HG03108 (cell line): ENCODE results near the gene NPS.

Source experiments
- ATAC-seq: cut with Tn5 transposase; IDR thresholded peaks from one replicate; pipeline ENCODE4 v1.9.1; 2021; ENCODE audit warnings: moderate library complexity; ENCODE audit not compliant: unreplicated experiment

NPS gene, protein sequence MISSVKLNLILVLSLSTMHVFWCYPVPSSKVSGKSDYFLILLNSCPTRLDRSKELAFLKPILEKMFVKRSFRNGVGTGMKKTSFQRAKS

DNA sequence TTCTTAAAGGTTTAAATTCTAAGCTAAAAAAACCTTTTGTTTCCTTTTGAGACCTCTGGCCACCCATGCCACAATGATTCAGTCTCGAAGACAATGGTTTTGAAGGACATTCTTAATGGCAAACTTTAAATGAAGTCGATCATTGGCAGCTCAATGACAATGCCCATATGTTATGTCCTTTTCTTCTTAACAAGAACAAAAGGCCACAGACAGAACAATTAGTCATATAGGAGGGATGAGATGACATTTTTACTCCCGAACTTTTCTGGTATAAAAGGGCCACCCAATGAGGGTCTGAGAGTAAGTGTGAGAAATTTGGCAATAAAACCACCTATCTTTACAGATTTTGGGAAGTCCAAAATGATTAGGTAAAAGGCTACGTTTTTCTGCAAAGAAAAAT, at the start of gene NPS:
Gene NPS, plus strand, starts transcription at position 301 of the 400 bp plus-strand sequence. Its CDS starts 60 bp downstream, at position 361.
- no peak for ATAC-seq

DNA sequence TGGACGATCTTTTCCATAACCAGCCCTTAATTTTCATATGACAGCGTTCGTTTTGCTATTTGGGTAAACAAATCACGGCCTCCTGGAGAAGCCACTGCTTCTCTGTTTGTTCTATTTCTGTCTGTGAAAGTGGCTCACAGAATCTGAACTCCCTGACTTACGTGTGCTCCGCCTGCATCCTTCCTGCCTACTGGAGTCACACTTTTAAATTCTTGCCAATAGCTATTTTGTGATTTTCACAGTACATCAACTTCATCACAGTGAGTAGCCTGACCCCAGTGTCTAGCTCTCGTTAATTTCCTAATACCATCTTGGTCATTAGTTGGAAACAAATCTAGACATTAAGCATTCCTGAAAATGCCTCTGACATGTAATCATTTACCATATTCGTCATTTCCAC, 49.0 kb upstream of the NPS start:
- ATAC-seq = no peak

DNA sequence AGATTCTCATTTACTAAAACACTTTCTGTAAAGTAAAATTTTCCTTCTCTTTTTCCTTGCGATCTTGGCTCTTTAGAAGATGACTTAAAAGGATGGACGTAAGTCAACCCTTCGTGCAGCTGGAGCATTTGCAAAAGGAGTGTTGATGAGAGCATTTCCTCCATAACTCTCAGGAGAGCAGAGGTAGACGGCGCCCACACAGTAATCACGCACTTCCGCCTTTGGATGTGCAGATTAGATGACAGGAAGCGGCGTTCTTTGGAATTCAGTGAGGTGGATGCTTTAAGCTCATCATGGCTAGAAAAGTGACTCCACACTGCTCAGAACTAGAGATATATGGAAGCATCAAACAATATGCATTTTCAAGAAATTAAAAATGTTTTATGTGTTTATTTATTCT, 43.0 kb upstream of the NPS start:
- no peak for ATAC-seq

DNA sequence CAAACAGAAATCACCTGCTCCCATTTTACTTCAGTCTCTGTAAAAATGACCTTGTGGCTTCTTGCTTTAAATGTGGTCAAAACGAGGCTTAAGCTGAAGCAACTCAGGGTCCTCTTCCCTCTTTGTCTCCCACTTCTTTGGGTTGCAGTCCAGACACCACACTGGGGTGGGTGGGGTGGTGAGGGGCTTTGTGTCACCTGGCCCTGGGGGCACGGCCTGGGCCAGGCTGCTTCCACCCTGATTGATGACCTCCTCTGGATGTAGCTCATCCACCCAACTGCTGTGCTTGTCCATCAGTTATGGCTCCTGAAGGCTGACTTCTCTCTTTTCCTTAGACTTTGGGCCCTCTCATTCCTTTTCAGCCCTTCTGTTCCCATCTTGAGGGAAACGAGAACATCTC, 26.8 kb upstream of the NPS start:
- no peak for ATAC-seq

DNA sequence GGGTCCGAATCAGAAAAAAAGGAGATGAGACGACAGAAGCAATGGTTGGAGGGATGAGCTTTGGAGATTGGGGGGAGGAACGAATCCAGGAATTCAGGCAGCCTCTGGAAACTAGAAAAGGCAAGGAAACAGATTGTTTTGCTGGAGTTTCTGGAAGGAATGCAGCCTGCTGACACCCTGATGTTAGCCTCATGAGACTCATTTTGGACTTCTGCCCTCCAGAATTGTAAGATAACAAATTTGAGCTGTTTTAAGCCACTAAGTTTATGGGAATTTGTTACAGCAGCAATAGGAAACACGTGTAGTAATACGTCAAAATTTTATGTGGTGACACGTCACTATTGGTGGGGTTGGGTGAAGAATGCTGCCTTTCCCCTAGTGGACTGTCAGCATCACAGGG, 25.6 kb upstream of the NPS start:
- ATAC-seq = no peak

DNA sequence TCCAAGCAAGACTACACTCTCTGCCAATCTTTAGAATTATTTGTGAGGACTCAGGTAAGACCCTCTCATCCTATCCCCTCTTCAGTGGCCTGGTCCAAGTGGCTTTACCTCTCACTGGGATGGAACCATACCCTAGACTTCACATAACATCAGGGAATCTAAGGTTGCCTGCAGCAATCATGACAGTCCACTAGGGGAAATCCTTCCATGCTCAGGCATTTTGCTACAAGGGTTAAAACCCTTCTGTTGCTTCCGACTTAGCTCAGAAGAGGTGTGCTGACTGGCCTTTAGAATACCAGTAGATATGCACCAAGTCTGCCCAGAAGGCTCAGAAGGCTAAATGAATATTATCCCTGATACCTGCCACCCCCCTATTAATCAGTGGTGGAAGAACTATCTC, 24.9 kb upstream of the NPS start:
- no peak for ATAC-seq

DNA sequence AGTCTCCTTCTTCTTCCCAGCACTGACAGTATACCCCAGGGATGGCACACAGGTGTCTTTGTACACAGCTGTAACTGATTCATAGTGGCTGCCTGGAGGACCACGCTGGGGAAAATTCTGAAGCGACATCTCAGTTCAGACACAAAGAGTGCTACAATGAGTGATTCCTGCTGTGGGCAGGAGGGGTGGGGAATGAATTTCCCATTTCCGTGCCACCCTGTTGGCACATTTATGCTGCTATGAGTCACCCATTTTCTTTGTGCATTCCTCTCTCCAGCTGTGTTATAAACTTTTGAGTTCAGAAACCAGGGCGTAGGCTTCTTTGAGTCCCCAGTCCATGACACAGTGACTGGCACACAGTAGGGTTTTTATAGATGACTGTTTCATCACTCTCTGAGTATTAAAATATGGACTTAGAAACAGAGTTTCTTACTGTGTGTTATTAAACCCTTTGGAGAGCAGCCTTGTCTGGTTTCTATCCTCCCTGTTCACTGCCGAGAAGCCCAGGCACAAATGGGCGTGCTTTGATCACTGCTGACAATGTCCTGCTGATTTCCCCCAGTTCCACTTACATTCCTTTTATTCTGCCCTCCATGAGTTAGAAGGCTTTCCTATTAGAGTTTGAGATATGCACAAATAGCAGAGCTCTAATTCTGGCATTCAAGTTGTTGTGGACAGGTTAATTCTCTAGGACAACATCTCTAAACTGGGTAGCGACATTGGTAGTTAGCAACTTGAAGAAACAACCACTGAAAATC, 24.0 kb upstream of the NPS start:
- ATAC-seq = no peak

DNA sequence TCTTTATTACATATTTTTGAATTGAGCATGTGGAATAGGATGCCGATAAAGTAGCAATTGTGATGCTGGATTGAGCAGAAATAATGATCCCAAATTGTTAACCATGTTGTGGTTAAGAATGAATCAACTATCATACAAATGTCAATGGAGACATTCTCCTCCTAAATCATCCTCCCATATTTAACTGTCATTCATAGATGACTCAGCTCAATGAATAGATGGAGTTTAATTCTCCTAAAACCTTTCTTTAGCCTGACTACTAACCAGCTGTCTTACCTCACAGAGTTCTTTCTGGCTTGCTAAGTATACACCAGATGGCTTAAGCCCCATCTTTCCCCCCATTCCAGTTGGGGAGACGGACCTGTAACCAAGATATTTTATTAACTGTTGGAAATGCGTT, 23.4 kb upstream of the NPS start:
- no peak for ATAC-seq

DNA sequence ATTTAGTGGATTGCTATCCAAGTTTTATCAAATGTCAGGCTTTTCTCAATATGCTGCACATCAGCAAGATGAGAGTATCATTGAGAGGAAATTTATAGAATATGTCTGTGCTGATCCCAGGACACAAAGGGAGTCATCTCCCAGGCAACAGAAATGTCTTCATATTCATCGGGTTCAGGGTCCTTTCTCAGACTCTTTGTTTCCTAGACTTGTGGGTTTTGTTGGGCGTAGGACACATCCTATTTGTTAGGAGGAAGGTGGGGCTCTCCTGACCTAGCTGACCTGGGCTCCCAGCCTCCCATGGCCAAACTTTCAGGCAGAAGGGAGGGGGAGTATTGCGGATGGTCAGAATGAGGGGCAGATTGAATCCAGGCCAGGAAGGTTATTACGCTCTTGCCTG, 22.9 kb upstream of the NPS start:
- no peak for ATAC-seq

DNA sequence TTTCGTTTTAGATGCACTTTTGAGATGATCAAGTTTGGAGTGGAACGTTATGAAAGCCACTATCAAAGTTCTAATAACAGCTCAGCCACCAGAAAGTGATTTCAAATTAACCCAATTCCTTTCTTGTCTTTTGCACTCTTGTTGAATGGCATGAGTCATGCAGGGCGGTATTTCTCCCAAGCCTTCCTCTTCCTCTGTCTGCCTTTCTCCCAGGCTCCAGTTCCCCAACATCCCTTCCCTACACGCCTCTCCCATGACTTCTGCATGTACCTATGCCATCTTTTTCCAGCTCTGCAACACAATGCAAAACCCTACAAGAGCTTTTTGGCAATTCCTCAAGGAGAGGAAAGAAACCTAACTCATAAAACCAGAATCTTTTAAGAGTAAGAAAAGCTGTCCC, 21.8 kb upstream of the NPS start:
- ATAC-seq = no peak

DNA sequence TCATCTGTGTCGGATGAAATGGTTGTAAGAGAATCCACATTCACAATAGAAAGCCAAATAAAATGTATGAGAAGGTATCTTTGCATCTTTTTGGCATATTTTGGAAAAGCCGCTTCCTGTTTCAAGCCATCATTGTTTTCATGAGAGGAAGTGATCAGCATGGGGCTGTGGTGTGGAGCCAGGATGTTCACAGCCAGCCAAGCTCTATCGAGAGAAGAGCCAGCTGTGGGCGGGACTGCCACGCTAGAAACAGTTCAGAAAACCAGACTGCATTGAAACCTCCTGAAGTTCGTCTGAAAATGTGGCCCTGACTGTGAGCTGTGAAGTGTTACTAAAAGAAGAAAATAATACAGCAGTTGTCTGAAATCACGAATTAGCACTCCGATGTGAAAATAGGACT, 21.2 kb upstream of the NPS start:
- no peak for ATAC-seq

DNA sequence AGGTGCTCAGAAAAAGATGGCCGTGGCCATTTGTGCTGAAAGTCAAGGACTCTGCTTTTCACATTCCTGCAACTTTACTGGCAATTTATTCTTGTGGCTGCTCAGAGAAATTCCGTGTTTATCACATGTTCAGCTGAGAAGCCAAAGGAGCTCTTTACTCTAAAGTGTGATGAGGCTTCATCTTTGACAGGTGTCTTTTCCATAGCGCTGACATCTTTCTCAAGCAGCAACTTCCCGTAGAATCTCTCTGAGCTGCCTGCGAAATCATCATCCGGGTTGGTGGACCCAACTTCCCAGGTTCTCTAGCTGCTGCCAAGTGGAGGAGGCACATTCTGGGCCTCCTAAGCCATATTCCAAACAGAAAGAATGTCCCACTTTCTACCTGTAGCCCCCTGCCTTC, 16.9 kb upstream of the NPS start:
- ATAC-seq = no peak

DNA sequence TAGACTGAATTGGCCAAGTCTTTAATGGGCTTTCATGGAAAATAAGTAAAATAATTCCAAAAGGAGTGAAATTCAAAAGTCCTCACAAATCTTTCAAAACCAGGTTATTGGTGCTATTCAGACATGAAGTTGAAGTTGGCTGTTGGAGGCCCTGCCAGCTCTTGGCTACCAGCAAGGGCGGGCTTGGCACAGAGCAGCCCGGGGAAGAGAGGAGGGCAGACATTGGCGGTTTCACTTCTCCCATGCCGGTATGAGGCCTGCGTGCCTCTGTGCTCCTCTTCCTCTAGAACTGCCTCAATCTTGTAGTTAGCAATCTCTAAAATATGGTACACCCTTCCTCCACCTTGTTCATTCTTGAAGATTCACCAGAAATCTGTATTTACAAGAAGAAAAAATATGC, 16.4 kb upstream of the NPS start:
- ATAC-seq = no peak

DNA sequence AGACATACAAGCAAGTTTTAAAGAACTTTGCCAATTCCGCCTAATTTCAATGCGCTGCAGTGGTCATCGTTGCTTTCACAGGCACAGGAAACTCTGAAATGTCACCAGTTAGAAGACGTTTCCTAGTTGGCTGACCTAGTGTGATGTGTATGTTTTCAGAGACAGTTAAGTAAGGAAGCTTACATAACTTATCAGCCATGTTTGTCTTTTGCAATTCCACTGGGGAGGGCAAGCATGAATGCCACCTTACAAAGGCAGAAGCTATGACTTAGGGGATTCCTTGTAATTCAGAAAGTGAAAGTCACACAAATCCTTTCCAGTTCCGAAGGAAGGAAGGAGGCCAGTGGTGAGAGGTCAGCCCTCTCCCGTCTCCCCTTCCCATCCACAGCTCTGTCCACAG, 15.0 kb upstream of the NPS start:
- no peak for ATAC-seq

DNA sequence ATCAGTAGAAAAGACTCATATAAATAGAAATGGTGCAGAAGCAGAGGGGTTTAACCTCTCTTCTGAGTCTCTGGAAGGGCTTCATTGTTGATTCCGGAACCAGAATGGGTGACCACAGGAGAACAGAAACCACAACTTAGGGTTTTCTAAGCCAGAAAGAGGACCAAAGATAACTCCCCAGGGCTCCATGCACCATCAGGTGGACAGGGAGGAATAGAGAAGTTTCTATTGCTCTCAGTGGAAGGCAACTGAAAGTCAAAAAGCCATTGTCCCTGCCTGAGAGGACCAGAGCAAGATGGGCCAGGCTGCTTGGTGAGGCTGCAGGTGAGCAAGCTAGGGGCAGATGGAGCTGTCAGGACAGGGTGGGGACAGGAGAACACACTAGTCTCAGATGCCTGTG, 14.6 kb upstream of the NPS start:
- ATAC-seq = no peak

DNA sequence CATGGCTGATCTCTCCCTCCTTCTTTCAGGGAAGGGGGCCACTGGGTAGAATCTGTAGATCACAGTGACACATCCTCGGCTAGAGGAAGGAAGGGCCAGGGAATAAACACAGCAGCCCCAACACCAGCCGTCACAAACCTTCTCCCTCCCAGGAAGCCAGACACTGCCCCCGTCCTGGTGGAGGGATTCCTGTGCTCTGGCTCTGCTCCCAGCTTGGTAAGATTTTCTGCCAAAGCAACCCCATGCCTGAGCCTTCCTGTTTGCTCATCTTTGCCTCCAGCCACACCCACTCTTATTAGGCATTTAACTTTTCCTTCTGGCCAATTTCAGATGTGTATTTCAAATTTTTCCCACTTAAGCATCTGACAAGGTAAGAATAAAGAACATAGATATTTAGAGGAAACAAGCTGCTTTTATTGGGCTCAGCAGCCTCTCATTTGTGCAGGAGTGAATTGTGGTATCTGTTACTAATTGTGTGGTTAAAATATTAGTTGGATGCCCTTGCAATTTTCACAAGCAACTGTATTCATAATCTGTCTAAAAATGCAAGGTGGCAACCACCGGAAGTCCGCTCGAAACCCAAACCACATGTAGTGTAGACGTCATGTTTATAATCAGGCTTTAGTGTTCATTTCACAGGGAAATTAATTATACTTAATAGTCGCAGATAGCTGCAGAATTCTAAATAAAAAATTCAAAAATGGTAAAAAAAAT, 13.2 kb upstream of the NPS start:
- no peak for ATAC-seq

DNA sequence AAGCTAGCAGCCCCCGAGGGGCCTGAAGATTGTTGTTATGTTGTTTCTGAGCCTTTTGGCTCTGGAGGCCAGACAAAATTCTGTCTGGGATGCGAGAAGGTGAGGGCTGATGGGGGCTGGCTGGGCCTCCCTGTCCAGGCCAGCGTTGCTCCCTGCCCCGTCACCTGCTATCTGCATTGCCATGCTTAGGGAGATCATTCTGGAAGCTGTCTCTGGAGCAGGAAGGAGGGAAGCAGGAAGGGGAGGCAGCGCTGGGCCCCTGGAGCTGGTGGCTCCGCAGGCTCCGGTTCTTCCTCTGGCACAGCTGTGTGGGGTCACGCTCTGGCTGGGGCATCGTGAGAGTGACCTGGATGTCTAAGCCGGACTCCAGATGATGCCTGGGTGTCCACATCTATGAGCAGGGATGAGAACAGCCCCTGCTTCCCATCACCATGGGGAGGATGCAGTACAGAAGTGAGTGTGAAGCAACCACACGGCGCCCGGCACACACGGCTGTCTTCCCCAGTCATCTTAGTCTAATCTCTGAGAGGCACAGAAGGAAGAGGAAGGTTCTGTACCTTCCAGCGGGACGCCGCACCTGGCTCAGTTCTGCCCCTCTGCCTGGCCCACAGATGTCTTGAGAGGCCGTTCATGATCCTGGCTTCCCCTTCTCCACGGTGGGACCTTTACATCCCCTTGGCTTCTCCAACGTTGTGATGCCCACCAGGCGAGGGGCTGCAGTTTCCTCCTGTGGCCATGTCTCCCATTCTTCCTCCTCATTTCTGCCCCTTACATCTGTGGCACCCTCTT, 11.9 kb upstream of the NPS start:
- ATAC-seq = no peak

DNA sequence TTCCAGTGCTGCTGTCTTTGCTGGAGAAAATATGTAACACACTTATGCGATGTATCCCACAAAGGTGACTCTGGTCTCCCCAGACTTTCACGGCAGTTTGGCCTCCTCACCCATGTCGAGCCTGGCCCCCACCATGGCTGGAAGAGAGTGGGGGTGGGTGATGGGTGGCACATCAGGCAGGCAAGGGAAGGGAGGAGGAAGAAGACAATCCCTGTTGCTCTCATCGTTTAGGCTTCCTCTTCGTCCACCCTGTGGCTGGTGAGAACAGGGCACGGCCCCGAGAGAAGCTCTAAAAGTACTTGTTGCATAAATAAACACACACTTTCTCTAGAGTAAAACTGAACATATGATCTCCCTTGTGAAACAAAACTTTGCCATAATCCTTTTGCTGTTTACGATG, 11.2 kb upstream of the NPS start:
- no peak for ATAC-seq

DNA sequence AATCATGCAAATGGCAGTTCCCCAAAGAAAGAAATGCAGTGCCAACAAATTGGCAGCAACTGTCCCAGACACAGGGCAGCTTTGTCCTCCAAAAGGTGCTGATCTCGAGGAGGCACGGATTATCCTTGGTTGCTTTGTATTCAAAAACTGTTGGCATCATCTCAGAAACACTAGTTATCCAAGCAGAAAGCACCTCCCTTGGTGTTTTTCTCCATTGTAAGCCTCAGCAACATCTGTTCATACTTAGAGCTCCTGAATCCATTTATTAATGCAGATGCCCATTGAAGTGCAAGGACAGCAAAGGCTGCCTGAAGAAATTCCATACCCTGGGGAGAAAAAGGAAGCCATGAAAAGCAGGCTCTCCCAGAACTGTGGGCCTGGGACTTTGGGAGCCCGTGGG, 1.1 kb upstream of the NPS start:
- no peak for ATAC-seq

DNA sequence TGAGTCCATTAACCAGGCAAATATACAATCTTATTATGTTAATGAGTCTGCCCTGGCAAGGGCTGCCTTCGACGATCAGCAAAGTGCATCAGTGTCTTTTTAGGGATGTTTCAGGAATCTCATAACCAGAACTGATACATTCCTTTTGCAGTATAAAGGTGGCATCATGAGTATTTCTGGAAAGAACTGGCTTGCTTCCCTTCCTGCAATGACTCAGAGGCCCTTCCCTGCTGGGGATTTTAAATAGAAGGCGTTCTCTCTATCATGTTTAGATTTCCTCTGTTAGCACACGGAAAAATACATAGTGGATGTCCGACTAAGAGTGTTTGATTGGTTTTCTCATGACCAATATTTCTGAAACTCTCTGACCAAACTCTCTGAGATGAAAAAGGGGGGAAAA, 1.8 kb downstream of the NPS start:
- ATAC-seq = no peak

DNA sequence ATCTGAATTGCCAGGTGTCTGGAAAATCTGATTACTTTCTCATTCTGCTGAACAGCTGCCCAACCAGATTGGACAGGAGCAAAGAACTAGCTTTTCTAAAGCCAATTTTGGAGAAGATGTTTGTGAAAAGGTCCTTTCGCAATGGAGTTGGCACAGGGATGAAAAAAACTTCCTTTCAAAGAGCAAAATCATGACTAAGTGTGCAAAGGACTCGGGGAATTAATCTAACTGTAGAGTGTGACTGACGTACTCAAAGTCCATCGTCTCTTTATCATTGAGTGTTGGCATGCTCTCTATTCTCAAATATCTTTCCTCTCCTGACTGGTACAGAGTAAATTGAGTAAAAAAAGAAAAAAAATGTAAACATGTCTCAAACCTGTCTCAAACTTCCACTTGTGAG, 3.3 kb downstream of the NPS start:
- no peak for ATAC-seq

DNA sequence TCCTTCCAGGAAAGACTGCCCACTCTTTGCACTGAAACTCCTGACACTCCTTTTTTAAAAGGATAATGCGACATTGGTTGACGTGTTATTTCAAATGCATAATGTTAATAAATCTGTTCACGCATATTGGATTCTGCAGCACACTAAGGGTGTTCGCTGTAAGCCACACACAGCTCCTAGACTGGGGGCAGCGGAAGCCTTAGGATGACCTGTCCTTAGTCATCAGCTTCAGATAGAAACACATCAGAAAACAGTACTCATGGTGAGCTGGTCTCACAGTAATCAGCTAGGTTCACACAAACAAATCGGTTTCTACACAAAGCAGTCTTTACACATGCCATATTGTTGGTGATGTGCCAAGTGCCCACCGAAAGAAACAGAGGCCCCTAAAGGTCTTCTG, 4.3 kb downstream of the NPS start:
- no peak for ATAC-seq
